ENCODE results near the gene S100G.

- TF ChIP-seq CTCF (IDR thresholded peaks at IDR 0.05) (no peak), POLR2AphosphoS5 (IDR thresholded peaks at IDR 0.05) (no peak), POLR2A (IDR thresholded peaks at IDR 0.05) (no peak), EP300 (IDR thresholded peaks at IDR 0.05) (no peak)
Measured at GRCh38 chrX:16659321-16659720, 9.4 kb downstream of the S100G start.

Data from sigmoid colon (tissue), 4 donors.